ENCODE results near the gene SLC6A3. TPM values are rescaled to one million over a fixed set of nuclear protein-coding genes. Genes with fewer than 3 reads are reported as not detected.
A peak's percentile ranks its signal among the peaks of the same experiment; 100 is the strongest.

The SLC6A3 gene
- total RNA-seq, 1 donor from 2014 or later, result not detected

GRCh38 chr5:1393571-1394501 is 51.4 kb downstream of the SLC6A3 start:
- Mint-ChIP-seq H3K9me3 (no peaks in the 10 kb centered on the region), H3K4me1 (ENCODE audit: low read depth) (no peaks in the 10 kb centered on the region), H3K27ac (no peak overlapping the region), H3K36me3 (ENCODE audit: low read depth) (no peaks in the 10 kb centered on the region), H3K4me3 (ENCODE audit: low read depth) (no peak overlapping the region), H3K27me3 (ENCODE audit: low read depth) (peaks cover 12% of the 10 kb centered on the region)
- intact Hi-C loops (cut with micrococcal nuclease), result no loop called here
- DNase-seq (ENCODE audit: low spot score), result no peak

DNA sequence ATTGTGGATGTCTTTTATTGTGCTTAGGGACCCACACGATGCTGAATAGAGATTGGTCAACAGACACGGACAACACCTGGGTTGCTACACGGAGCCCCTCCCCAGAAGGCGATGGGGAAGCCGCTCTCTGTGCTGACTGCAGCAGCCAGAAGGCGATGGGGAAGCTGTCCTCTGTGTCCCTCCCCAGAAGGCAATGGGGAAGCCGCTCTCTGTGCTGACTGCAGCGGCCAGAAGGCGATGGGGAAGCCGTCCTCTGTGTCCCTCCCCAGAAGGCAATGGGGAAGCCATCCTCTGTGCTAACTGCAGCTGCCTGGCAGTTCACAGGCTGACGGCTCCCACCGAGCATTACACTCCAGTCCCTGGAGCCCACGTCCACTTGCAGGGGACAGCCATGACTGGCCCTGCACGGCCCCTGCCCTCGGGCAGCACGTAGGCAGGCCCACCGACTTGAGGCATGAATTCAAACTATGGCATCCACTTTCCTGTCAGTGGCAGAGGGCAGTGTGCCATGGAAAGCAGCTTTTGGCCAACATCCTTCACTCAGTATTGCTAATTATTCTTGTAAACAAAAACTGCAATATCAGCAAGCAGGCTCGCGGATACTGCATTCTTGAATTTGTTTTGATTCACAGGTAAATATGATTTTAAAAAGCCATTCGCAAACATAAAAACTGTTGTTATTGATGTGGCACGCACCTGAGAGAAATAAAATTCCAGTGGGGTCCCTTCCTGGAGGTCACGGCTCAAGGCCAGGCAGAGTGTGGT is 52.3 kb downstream of the SLC6A3 start:
- DNase-seq (ENCODE audit: low spot score), result no peak
- Mint-ChIP-seq H3K27ac (no peak overlapping the region), H3K4me3 (ENCODE audit: low read depth) (no peak overlapping the region), H3K4me1 (ENCODE audit: low read depth) (no peaks in the 10 kb centered on the region), H3K36me3 (ENCODE audit: low read depth) (no peaks in the 10 kb centered on the region), H3K9me3 (no peaks in the 10 kb centered on the region), H3K27me3 (ENCODE audit: low read depth) (peaks cover 20% of the 10 kb centered on the region)
- intact Hi-C loops (cut with micrococcal nuclease), result no loop called here

DNA sequence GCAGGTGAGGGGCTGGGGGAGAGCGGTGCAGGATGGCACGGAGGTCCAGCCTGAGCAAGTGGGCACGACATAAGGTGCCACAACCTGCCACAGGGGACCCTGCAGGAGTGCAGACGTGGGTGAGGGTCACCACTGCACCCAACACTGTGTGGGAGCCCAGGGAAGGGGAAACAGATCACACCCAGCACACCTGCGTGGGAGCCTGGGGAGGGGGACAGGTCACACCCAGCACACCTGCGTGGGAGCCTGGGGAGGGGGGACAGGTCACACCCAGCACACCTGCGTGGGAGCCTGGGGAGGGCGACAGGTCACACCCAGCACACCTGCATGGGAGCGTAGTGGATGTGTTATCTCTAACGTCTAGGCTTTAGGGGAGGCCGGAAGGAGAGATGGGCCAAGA is 53.0 kb downstream of the SLC6A3 start:
- Mint-ChIP-seq H3K9me3 (no peaks in the 10 kb centered on the region), H3K27ac (no peak overlapping the region), H3K36me3 (ENCODE audit: low read depth) (no peaks in the 10 kb centered on the region), H3K27me3 (ENCODE audit: low read depth) (peaks cover 18% of the 10 kb centered on the region), H3K4me1 (ENCODE audit: low read depth) (no peaks in the 10 kb centered on the region), H3K4me3 (ENCODE audit: low read depth) (no peak overlapping the region)
- intact Hi-C loops (cut with micrococcal nuclease), result no loop called here
- no peak for DNase-seq (ENCODE audit: low spot score)

GRCh38 chr5:1391691-1392090 is 53.5 kb downstream of the SLC6A3 start:
- Mint-ChIP-seq H3K36me3 (ENCODE audit: low read depth) (no peaks in the 10 kb centered on the region), H3K27ac (no peak overlapping the region), H3K27me3 (ENCODE audit: low read depth) (peaks cover 23% of the 10 kb centered on the region), H3K4me3 (ENCODE audit: low read depth) (no peak overlapping the region), H3K9me3 (no peaks in the 10 kb centered on the region), H3K4me1 (ENCODE audit: low read depth) (peaks cover 5% of the 10 kb centered on the region)
- DNase-seq (ENCODE audit: low spot score), result no peak
- intact Hi-C loops (cut with micrococcal nuclease), result no loop called here

GRCh38 chr5:1390861-1391600 is 54.2 kb downstream of the SLC6A3 start:
- H3K36me3 Mint-ChIP-seq (ENCODE audit: low read depth), result no peaks in the 10 kb centered on the region
- intact Hi-C loops (cut with micrococcal nuclease), result no loop called here
- H3K4me1 Mint-ChIP-seq (ENCODE audit: low read depth), result peaks cover 7% of the 10 kb centered on the region
- H3K27me3 Mint-ChIP-seq (ENCODE audit: low read depth), result peaks cover 25% of the 10 kb centered on the region
- H3K9me3 Mint-ChIP-seq, result no peaks in the 10 kb centered on the region
- no peak overlapping the region for H3K27ac Mint-ChIP-seq
- no peak for DNase-seq (ENCODE audit: low spot score)
- H3K4me3 Mint-ChIP-seq (ENCODE audit: low read depth), result no peak overlapping the region

GRCh38 chr5:1390333-1390732 is 54.9 kb downstream of the SLC6A3 start:
- H3K4me1 Mint-ChIP-seq (ENCODE audit: low read depth), result peaks cover 10% of the 10 kb centered on the region
- DNase-seq (ENCODE audit: low spot score), result no peak
- H3K4me3 Mint-ChIP-seq (ENCODE audit: low read depth), result no peak overlapping the region
- intact Hi-C loops (cut with micrococcal nuclease), result no loop called here
- H3K27me3 Mint-ChIP-seq (ENCODE audit: low read depth), result peaks cover 25% of the 10 kb centered on the region
- H3K9me3 Mint-ChIP-seq, result no peaks in the 10 kb centered on the region
- no peaks in the 10 kb centered on the region for H3K36me3 Mint-ChIP-seq (ENCODE audit: low read depth)
- H3K27ac Mint-ChIP-seq, result no peak overlapping the region

- no peaks in the 10 kb centered on the region for H3K9me3 Mint-ChIP-seq
- DNase-seq (ENCODE audit: low spot score), result no peak
- H3K27me3 Mint-ChIP-seq (ENCODE audit: low read depth), result peaks cover 25% of the 10 kb centered on the region
- H3K36me3 Mint-ChIP-seq (ENCODE audit: low read depth), result no peaks in the 10 kb centered on the region
- no peak overlapping the region for H3K4me3 Mint-ChIP-seq (ENCODE audit: low read depth)
- intact Hi-C loops (cut with micrococcal nuclease), result loop anchor here (5.0 kb wide), 1 partner anchor 414 kb away; the partner anchor contains the start of gene NDUFS6
- peaks cover 12% of the 10 kb centered on the region for H3K4me1 Mint-ChIP-seq (ENCODE audit: low read depth)
- no peak overlapping the region for H3K27ac Mint-ChIP-seq
These were observed 56.8 kb downstream of the SLC6A3 start for GRCh38 chr5:1388383-1388967.

- Mint-ChIP-seq H3K4me1 (ENCODE audit: low read depth) (peaks cover 12% of the 10 kb centered on the region), H3K4me3 (ENCODE audit: low read depth) (no peak overlapping the region), H3K27me3 (ENCODE audit: low read depth) (peaks cover 25% of the 10 kb centered on the region), H3K27ac (no peak overlapping the region), H3K36me3 (ENCODE audit: low read depth) (no peaks in the 10 kb centered on the region), H3K9me3 (no peaks in the 10 kb centered on the region)
- DNase-seq (ENCODE audit: low spot score), result no peak
- intact Hi-C loops (cut with micrococcal nuclease), result loop anchor here (2.0 to 5.0 kb wide), 2 partner anchors 43 to 414 kb away; partner anchors contain the start of genes CLPTM1L and NDUFS6
These were observed 57.4 kb downstream of the SLC6A3 start for GRCh38 chr5:1387876-1388275.

- no peak for DNase-seq (ENCODE audit: low spot score)
- peaks cover 25% of the 10 kb centered on the region for H3K27me3 Mint-ChIP-seq (ENCODE audit: low read depth)
- no peaks in the 10 kb centered on the region for H3K9me3 Mint-ChIP-seq
- intact Hi-C loops (cut with micrococcal nuclease), result loop anchor here (2.0 to 5.0 kb wide), 2 partner anchors 42 to 415 kb away; partner anchors contain the start of genes CLPTM1L and NDUFS6
- H3K36me3 Mint-ChIP-seq (ENCODE audit: low read depth), result no peaks in the 10 kb centered on the region
- H3K4me1 Mint-ChIP-seq (ENCODE audit: low read depth), result peaks cover 12% of the 10 kb centered on the region
- peak overlapping the region; percentile 95 for H3K4me3 Mint-ChIP-seq (ENCODE audit: low read depth)
- H3K27ac Mint-ChIP-seq, result peak overlapping the region; percentile 98
These were observed 58.0 kb downstream of the SLC6A3 start for GRCh38 chr5:1387059-1387755.

GRCh38 chr5:1386274-1386717 is 58.9 kb downstream of the SLC6A3 start:
- Mint-ChIP-seq H3K27ac (peak overlapping the region; percentile 98), H3K36me3 (ENCODE audit: low read depth) (no peaks in the 10 kb centered on the region), H3K9me3 (no peaks in the 10 kb centered on the region), H3K27me3 (ENCODE audit: low read depth) (peaks cover 25% of the 10 kb centered on the region), H3K4me1 (ENCODE audit: low read depth) (peaks cover 14% of the 10 kb centered on the region), H3K4me3 (ENCODE audit: low read depth) (peak overlapping the region; percentile 95)
- intact Hi-C loops (cut with micrococcal nuclease), result loop anchor here (2.0 to 5.0 kb wide), 2 partner anchors 41 to 416 kb away; partner anchors contain the start of genes CLPTM1L and NDUFS6
- peak; percentile 67 for DNase-seq (ENCODE audit: low spot score)

GRCh38 chr5:1385395-1386273 is 59.6 kb downstream of the SLC6A3 start:
- peak overlapping the region; percentile 98 for H3K27ac Mint-ChIP-seq
- intact Hi-C loops (cut with micrococcal nuclease), result loop anchor here (2.0 to 5.0 kb wide), 2 partner anchors 41 to 417 kb away; partner anchors contain the start of genes CLPTM1L and NDUFS6
- H3K27me3 Mint-ChIP-seq (ENCODE audit: low read depth), result peaks cover 25% of the 10 kb centered on the region
- H3K4me1 Mint-ChIP-seq (ENCODE audit: low read depth), result peaks cover 16% of the 10 kb centered on the region
- DNase-seq (ENCODE audit: low spot score), result peak; percentile 83
- H3K9me3 Mint-ChIP-seq, result no peaks in the 10 kb centered on the region
- H3K36me3 Mint-ChIP-seq (ENCODE audit: low read depth), result no peaks in the 10 kb centered on the region
- H3K4me3 Mint-ChIP-seq (ENCODE audit: low read depth), result peak overlapping the region; percentile 95

All from activated T-helper 2 cell treated with anti-CD3 and anti-CD28 coated beads, Interferon-gamma antibody, Interleukin-2, Interleukin-4, amounts not matched to agents 10 μg/mL and 5 μg/mL and 100 μg/mL, durations not matched to agents 14 hours and 24 hours and 36 hours (primary cell).